ENCODE data around the gene RBP3.

Gene RBP3

GRCh38 chr10:47319784-47320183 is 28.4 kb upstream of the RBP3 start:
- no peak for FAIRE-seq

GRCh38 chr10:47320812-47321211 is 27.4 kb upstream of the RBP3 start:
- FAIRE-seq, result no peak

- no peak for FAIRE-seq
Measured at GRCh38 chr10:47321521-47322195, 26.5 kb upstream of the RBP3 start.

GRCh38 chr10:47322300-47323061 is 25.7 kb upstream of the RBP3 start, which contains the start of gene GDF2:
TSS of gene GDF2 (plus strand) at chr10:47322454. CDS start at chr10:47322669, 215 bp downstream.
- FAIRE-seq, result no peak

DNA sequence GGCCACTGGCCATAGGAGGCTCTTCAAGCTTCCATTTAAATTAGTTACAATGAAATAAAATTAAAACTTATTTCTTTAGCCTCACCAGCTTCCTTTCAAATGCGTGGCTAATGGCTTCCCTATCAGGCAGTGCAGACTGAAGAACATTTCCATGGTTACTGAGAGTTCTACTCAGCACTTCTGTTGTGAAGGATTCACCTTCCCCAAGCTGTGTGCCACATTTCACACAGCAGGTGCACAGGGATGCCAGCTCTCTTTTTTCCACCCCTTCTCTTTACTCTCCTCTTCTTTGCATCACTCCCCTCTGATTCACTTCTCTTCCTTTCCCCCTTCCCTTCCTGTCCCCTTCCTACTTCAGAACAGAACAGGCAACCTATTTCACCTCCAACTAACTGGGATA is 25.1 kb upstream of the RBP3 start:
- FAIRE-seq, result no peak

- FAIRE-seq, result no peak
Measured at GRCh38 chr10:47323636-47324296, 24.4 kb upstream of the RBP3 start.

DNA sequence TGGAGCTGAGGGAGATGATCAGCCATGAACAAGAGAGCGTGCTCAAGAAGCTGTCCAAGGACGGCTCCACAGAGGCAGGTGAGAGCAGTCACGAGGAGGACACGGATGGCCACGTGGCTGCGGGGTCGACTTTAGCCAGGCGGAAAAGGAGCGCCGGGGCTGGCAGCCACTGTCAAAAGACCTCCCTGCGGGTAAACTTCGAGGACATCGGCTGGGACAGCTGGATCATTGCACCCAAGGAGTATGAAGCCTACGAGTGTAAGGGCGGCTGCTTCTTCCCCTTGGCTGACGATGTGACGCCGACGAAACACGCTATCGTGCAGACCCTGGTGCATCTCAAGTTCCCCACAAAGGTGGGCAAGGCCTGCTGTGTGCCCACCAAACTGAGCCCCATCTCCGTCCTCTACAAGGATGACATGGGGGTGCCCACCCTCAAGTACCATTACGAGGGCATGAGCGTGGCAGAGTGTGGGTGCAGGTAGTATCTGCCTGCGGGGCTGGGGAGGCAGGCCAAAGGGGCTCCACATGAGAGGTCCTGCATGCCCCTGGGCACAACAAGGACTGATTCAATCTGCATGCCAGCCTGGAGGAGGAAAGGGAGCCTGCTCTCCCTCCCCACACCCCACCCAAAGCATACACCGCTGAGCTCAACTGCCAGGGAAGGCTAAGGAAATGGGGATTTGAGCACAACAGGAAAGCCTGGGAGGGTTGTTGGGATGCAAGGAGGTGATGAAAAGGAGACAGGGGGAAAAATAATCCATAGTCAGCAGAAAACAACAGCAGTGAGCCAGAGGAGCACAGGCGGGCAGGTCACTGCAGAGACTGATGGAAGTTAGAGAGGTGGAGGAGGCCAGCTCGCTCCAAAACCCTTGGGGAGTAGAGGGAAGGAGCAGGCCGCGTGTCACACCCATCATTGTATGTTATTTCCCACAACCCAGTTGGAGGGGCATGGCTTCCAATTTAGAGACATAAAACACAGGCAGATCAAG is 22.6 kb upstream of the RBP3 start:
- FAIRE-seq, result no peak

- no peak for FAIRE-seq
Measured at GRCh38 chr10:47326306-47326926, 21.7 kb upstream of the RBP3 start.

GRCh38 chr10:47326927-47327330 is 21.2 kb upstream of the RBP3 start:
- FAIRE-seq, result no peak

DNA sequence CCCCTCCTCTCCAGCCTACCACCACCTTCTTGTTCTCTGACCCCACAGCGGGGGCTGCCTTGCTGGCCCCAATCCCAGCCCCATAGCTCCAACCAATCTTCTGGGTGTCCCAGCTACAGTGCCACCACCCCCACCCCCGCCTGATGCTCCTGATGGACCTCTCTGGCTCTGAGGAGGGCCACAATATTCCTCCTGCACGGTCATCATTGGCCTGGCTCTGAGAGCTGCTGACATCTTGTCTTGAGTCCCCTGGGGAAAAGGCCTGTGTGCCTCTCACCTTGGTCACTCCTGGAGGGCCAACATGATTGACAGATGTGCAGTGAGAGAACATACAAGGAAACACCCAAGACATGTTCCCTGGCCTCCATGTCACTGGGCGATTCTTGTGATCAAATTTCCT is 18.3 kb upstream of the RBP3 start:
- FAIRE-seq, result no peak

- no peak for FAIRE-seq
Measured at GRCh38 chr10:47330366-47330765, 17.8 kb upstream of the RBP3 start.

GRCh38 chr10:47330804-47331203 is 17.4 kb upstream of the RBP3 start:
- no peak for FAIRE-seq

GRCh38 chr10:47331491-47331890 is 16.7 kb upstream of the RBP3 start:
- FAIRE-seq, result no peak

- FAIRE-seq, result no peak
Measured at GRCh38 chr10:47331954-47332353, 16.2 kb upstream of the RBP3 start.

- FAIRE-seq, result no peak
Measured at GRCh38 chr10:47332371-47332770, 15.8 kb upstream of the RBP3 start.

DNA sequence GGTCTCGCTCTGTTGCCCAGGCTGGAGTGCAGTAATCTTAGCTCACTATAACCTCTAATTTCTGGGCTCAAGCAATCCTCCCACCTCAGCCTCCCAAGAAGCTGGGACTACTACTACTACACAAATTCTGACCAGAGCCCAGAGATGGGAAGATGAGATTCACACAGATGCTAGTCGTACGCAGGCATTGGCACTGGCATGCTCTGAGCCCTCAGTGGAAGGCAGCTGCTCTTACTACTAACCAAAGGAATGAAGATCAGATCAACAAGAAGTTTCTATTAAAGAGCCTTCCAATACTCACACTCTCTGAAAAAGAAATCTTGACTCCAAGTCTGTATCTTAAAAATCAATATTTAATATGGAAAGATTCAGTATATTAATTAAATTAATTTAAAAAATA is 15.2 kb upstream of the RBP3 start:
- no peak for FAIRE-seq

DNA sequence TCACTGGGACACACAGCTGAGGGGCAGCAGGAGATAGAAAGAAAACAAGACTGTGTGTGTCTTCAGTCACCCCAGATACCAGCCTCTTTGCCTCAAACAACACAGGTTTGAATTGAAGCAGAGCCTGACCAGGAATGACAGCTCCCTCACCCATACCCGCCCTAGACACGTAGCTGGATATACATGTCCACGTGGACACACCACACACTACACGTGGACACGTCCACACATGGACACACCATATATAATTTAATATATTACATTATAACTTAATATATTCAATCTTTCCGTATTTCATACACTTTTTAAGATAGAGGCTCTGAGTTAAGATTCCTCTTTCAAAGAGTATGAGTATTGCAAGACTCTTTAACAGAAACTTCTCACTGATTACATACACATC is 14.6 kb upstream of the RBP3 start:
- FAIRE-seq, result no peak

DNA sequence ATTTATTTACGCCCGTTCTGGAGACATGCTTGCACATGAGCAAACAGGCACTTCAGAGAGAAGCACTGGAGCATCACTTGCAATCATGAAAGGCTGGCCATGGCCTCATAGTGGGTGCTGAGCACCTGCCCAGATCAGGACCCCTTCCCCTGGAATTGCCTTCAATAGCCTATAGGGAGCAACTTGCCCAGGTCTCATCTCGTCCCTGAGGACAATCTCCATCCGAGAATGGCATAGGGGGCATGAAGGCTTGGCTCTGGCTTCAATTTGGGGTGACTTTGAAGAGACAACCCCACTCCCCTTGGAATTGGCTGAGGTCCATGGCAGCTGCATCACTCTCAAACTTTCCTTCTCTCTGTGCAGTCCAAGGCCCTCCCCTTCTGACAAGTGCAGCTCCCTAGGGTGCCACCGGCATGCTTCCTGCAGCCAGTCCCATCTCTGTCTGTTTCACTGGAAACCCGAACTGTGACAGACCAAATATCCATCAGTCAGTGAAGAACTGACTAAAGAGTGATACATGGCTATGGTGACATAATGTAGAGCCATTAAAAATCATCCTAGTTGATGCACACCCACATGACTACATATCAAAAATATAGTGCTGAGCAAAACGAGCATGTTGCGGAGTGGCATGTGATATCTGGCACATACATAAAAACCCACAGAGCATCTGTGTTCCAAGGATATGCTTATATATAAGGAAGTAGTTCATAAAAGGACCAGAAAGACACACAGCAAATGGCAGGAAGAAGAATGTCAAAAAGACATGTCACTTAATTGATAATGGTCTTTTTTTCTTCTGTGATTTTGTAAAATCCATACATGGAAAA is 13.5 kb upstream of the RBP3 start:
- FAIRE-seq, result no peak

DNA sequence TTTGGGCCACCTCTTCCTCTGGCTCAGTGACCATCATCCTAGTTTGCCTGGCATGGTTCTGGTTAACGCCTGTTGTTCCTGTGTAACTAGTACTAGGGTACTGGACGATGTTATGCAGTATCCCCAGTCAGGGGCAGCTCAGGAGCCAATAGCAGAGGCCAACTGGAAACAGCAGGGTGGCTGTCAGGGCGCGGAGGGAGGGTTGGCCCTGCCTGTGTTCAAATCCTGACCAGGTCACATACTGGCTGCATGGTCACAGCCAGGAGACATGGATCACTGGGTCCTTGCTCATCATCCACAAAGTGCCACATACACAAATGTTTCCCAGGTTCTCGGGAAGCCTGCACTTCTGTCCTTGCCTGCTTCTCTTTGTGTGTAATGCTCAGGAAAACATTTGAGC is 12.3 kb upstream of the RBP3 start:
- no peak for FAIRE-seq

DNA sequence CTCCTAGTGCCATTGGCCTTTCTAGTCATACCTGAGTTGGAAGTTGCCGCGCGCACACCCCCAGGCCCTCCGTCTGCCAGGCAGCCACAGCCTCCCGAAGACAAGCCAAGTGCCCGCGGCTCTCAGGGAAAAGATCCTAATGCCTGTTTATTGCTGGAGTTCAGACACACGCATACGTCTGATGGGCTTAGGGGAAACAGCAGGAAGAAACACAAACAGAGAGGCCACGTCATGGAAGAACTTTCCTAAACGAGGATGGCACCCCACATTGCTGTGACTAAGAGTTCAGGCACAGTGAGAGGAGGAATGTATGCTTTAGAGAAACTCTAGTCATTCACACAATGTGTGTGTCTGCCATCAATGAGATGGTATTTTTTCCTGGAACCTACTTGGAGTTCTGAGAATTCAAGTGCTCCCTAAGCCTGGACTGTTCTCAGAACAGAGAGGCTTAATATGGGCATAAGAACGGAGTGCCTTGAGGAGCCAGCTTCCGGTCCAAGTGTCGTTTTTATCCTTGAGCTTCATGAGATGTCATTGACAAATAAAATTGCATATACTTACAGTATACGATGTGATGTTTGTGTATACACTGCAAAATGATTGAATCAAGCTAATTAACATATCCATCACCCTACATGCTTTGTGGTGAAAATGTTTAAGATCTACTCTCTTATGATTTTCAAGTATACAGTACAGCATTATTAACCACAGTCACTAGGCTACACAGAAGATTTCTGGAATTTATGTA is 11.6 kb upstream of the RBP3 start:
- no peak for FAIRE-seq
